Stimulated activated CD4-positive, alpha-beta T cell treated with anti-CD3 and anti-CD28 coated beads, Interleukin-15, amount 100 ng/mL, for 24 hours (primary cell): ENCODE measurements around the gene BRINP2.

Experiments
- DNase-seq: peaks from one replicate; pipeline ENCODE4 v3.0.0-alpha.2; 2020

The BRINP2 gene

GRCh38 chr1:177219554-177220458 is 49.0 kb downstream of the BRINP2 start:
- DNase-seq, result no peak

- DNase-seq, result no peak
These were observed 52.6 kb downstream of the BRINP2 start for GRCh38 chr1:177223359-177223758.

DNA sequence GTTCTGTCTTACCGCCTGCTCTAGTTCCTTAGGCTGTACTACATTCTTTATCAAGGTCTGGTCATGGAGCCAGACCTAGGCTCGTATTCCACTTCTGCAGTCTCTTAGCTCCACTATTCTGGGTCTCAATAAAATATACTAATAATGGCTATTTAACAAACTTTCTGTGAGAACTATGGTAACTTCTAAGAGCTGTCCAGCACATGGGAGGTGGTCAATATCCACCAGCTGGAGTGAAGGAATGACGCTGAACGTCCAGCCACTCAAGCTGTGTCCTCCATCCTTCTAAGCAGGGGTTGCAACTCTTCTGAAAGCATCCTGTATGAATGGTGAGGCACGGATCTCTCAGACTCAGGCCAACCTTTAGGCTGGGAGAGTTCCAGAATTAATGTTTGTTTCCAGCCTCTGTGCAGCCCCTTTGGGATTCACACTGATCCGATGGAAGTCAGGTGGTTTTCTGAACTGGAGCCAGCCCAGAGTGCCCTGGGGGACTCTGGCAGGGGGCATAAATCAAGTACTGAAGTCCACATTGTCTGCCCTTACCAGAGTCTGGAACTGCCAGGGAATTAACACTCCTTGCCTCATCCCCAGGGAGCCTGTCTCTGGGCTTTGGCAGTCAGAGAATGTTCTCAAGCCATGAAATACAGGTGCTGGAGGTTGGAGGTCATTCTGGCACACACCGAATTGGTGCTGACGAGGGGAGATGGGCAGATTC is 57.4 kb downstream of the BRINP2 start:
- no peak for DNase-seq

DNA sequence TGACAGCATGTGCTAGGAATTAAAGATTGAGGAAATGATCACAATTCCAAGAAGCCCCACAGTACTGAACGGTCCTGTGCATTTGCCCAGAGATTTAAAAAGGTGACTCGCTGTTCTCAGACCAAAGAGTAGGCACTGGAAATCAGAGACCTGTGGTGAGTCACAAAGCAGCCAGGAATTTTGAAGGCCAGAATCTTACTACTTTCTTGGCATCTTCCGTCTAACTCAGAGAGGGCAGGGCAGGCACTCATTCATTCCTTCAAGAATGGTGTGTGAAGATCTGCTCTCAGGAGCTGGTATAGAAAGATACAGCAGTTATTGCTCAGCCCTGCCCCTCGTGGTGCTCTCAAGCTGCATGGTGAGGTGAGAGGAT is 57.9 kb downstream of the BRINP2 start:
- DNase-seq, result no peak

- DNase-seq, result no peak
These were observed 59.0 kb downstream of the BRINP2 start for GRCh38 chr1:177229781-177230180.

- DNase-seq, result no peak
These were observed 59.7 kb downstream of the BRINP2 start for GRCh38 chr1:177230228-177231016.

- no peak for DNase-seq
These were observed 64.6 kb downstream of the BRINP2 start for GRCh38 chr1:177235350-177235749.

DNA sequence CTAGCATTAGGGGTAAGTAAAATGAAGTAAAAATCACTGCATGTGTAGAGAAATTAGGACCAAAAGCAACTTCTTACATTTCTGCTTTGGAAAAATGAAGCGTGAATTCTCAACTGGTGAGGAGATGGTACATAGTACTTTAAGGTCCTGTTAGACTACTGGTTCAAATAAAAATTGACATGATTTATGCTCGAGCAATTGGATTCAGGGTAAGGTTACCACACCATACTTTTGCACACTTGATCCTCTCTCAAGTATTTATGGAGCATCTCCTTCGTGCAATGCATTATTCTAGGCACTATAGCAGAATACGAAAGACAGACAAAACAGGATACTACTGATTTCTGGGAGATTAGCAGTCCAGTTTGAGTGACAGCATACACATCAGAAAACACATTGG is 66.2 kb downstream of the BRINP2 start:
- no peak for DNase-seq

DNA sequence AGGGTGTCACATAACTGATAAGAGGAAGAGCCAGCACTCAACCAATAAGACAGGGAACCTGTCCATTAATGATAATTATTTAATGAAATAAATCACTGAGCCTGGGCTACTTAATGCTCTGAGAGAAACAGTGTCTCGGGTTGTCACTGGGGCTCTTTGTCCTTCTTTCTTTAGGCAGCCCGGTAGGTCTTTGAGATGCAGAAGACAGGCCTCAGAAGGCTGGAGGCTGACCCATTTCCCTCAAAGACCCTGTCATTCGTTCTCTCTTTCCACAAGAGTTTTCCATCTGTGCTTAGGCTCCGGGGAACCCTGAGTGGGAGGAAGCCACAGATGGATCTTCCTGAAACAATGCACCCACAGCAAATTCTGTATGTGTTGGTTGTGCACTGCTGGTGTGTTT is 68.2 kb downstream of the BRINP2 start:
- DNase-seq, result no peak

DNA sequence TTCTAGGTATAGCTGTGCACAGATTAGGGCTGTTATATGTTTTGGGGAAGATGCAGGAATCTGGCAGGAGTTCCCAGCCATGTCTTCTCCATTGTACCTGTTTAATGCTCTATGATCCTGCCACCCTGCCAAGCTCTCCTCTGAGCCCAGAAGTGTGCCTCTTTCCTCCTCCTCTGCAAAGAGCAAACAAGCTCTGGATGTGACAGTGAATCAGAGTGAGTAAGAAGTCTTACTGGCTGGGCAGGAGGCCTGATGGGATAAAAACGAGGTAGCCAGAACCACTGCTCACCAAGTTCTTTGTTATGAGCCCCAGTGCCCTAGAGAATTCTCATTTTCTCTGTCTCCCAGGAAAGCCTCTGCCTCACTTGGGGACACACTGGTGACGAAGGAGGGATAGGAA is 69.0 kb downstream of the BRINP2 start:
- no peak for DNase-seq

- DNase-seq, result no peak
These were observed 73.0 kb downstream of the BRINP2 start for GRCh38 chr1:177243773-177244172.

DNA sequence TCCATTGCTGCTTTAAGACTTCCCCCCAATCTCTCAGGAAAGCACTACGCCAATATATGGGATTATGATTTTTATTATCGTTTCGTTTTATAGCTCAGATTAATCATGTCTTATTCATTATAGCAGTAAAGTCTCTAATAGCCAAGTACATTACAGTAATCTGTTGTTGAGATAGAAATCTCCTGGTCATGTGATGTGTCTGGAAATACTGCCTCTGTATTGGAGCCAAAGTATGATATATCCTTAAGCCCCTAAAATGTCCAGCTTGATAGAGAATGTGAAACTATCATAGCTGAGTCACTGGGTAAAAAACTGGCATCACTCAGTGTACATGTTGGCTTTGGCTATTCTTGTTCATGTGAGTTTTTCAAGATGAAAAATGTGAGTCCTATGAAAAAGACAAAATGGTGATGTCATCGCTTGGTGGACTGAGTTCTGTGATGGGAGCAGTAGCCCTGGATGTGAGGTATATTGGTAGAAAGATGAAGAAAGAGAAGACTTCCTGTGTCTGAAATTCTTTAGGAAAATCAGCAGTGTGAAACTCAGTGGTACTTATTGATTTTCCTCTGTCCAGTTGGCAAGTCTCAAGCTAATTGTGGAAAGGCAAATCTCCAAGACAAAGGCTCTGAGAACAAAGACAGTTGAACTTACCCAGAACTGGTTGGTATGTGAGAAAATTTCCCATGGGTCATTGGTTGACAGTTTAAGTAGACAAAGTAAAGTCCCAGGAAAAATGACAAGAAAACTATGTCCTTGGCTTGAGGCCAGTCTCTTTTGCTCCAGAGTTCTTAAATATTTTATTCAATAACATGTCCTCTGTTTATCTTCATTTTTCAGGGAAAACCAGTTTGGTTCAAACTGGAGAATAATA is 76.2 kb downstream of the BRINP2 start:
- no peak for DNase-seq

GRCh38 chr1:177247623-177248176 is 76.9 kb downstream of the BRINP2 start:
- no peak for DNase-seq

DNA sequence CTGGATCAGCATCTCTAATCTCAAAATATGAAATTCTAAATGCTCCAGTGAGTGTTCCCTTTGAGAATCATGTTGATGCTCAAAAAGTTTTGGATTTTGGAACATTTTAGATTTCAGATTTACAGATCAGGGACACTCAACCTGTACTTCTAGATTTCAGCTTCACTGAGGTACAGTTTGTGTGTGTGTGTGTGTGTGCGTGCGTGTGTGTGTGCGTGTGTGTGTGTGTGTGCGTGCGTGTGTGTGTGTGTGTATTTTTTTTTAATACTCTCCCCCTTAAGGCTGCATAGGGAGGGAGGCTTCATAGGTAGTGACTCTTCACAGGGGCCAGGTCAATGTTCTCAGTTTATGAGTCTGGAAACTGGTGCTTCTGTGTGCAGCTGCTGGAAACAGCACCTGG is 77.5 kb downstream of the BRINP2 start:
- DNase-seq, result no peak

- no peak for DNase-seq
These were observed 78.5 kb downstream of the BRINP2 start for GRCh38 chr1:177249231-177249630.

DNA sequence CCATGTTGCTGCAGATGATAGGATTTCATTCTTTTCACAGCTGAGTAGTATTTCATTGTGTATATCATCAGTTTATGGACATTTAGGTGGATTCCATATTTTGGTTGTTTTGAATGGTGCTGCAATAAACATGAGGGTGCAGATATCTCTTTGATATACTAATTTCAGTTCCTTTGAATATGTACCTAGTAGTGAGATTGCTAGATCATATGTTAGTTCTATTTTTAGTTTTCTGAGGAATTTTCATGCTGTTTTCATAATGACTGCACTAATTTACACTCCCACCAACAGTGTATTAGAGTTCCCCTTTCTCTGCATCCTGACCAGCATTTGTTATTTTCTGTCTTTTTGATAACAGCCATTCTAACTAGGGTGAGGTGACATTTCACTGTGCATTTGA is 82.1 kb downstream of the BRINP2 start:
- DNase-seq, result no peak

DNA sequence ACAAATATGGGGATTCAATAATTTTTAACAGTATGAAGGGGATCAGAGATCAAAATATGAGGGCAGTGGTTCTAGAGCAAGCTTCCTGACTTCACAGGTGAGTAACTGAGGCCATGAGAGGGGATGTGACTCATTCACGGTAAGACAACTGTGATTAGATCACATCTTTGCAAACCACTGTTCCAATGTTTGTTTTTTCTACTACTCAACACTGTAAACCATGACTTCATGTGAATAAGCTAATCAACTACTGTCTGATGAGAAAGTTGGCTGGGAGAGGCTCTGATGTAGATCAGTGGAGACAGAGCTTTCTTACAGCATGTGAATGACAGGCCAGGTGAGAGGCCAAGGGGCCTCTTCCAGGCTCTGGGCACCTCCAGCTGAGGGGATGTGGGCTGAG is 84.7 kb downstream of the BRINP2 start:
- DNase-seq, result no peak

GRCh38 chr1:177256153-177257075 is 85.7 kb downstream of the BRINP2 start:
- peak; percentile 27 for DNase-seq

DNA sequence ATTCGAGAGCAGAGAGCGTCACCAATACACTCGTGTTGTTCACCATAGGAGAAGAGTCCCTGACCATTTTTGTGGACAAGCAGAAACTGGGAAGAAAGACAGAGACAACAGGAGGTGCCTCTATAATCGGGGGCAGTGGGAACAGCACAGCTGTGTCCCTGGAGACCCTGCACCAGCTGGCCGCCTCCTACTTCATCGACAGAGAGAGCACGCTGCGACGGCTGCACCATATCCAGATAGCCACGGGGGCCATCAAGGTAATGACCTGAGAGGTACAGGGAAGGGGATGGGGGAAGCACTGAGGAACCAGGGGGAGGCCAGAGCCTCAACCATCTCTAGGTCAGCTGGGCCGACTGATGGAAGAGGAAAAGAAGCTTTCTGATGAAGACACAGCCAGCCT is 86.4 kb downstream of the BRINP2 start:
- DNase-seq, result no peak

GRCh38 chr1:177257576-177257975 is 86.8 kb downstream of the BRINP2 start:
- no peak for DNase-seq

GRCh38 chr1:177270863-177271262 is 100.1 kb downstream of the BRINP2 start:
- DNase-seq, result no peak
